ENCODE measurements around the gene IFT43.

GRCh38 chr14:75952489-75952888 lies 33.1 kb upstream of the IFT43 start:
- TF ChIP-seq POLR2AphosphoS5 (IDR thresholded peaks at IDR 0.05; ENCODE audit: insufficient read depth, low read depth, low read length) (no peak), EZH2 (IDR thresholded peaks at IDR 0.05; ENCODE audit: borderline replicate concordance, low read depth, low read length, severe bottlenecking) (no peak), CTCF (IDR thresholded peaks at IDR 0.05; ENCODE audit: extremely low read depth in 1 of 2, insufficient read depth in 1 of 2, low read depth in 1 of 2, low read length in 2 of 2) (no peak), POLR2A (IDR thresholded peaks at IDR 0.05; ENCODE audit: low read depth, low read length) (no peak)
